ENCODE measurements around the gene FLT4. TPM values are rescaled to one million over a fixed set of nuclear protein-coding genes. Genes with fewer than 3 reads are reported as not detected.
A peak's percentile ranks its signal among the peaks of the same experiment; 100 is the strongest.

The FLT4 gene
- total and polyA plus RNA-seq, 7 donors, result 1.7 to 7.3 (median 3.5) TPM

DNA sequence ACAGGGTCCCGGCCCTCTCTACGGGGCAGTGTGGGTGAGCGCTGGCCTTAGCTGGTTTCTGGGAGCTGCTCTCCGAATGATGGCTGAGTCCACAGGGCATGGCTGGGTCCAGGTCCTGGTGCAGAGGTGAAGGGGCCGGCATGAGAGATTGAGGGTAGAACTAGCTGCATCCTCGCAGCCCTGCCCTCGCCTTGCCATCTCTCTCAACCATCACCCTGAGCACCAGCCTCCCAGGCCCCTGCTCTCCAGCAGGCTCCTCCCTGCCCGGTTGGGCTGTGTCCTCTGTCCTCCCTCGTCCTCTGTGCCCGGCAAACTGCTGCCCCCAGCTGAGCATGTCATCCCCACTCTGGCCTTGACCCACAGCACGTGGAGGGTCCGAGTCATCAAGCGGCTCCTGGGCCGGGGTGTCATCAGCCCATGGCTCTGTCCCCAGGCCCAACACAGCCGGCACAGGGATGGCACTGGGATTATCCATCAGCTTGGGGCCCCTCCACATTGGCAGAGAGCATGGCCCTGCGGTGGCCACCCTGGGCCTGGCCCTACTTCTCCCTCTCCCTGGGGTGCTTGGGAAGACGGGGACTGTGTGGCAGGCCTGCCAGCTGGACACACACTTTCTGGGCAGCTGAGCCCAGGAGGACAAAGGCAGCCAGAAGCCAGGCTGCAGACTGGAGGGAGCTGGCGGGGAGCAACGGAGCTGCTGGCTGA, 8.4 kb downstream of the FLT4 start:
- H3K36me3 ChIP-seq (ENCODE audit: insufficient read depth in 1 of 2, low read depth in 1 of 2), result no peaks in the 10 kb centered on the region
- no peaks in the 10 kb centered on the region for H3K9me3 ChIP-seq
- TF ChIP-seq, protein P1, sequence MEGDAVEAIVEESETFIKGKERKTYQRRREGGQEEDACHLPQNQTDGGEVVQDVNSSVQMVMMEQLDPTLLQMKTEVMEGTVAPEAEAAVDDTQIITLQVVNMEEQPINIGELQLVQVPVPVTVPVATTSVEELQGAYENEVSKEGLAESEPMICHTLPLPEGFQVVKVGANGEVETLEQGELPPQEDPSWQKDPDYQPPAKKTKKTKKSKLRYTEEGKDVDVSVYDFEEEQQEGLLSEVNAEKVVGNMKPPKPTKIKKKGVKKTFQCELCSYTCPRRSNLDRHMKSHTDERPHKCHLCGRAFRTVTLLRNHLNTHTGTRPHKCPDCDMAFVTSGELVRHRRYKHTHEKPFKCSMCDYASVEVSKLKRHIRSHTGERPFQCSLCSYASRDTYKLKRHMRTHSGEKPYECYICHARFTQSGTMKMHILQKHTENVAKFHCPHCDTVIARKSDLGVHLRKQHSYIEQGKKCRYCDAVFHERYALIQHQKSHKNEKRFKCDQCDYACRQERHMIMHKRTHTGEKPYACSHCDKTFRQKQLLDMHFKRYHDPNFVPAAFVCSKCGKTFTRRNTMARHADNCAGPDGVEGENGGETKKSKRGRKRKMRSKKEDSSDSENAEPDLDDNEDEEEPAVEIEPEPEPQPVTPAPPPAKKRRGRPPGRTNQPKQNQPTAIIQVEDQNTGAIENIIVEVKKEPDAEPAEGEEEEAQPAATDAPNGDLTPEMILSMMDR (IDR thresholded peaks at IDR 0.05), result no peak
- H3K27ac ChIP-seq, result no peak overlapping the region
- ATAC-seq (no peak), DNase-seq (peak in 1 of 2 donors; percentile 5)
- H3K4me3 ChIP-seq, result no peak overlapping the region
- H3K27me3 ChIP-seq (ENCODE audit: insufficient read depth in 3 of 3, low read length in 2 of 3), result peaks cover 0 to 32% (median 3%) of the 10 kb centered on the region in 3 donors
- no peaks in the 10 kb centered on the region for H3K4me1 ChIP-seq
- intact Hi-C loops (cut with DNase I), result no loop called here
- WGBS, 3 donors, result 55 to 62% (median 60%) methylated on average over 19 of the region's 19 CpGs

DNA sequence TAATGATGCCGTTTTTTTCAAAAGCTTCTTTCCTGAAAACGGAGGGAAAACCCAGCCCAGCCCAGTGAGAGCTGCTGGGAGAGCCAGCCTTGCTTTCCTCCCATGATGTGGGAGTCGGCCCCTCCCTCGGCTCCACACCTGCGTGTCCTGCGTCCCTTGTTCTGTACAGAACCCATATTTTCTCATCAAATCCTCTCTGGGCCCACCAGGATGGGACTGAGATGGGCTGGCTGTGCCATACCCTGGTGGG, 8.9 kb downstream of the FLT4 start:
- Histone ChIP-seq H3K4me1 (no peaks in the 10 kb centered on the region), H3K4me3 (no peak overlapping the region), H3K9me3 (no peaks in the 10 kb centered on the region), H3K27me3 (ENCODE audit: insufficient read depth in 3 of 3, low read length in 2 of 3) (peaks cover 0 to 28% (median 3%) of the 10 kb centered on the region in 3 donors), H3K27ac (no peak overlapping the region), H3K36me3 (ENCODE audit: insufficient read depth in 1 of 2, low read depth in 1 of 2) (no peaks in the 10 kb centered on the region)
- ATAC-seq (no peak), DNase-seq (no peak)
- intact Hi-C loops (cut with DNase I), result no loop called here
- 57 to 59% (median 58%) methylated on average over 6 of the region's 6 CpGs for WGBS, 3 donors
- TF ChIP-seq, protein P1 (IDR thresholded peaks at IDR 0.05), result no peak

DNA sequence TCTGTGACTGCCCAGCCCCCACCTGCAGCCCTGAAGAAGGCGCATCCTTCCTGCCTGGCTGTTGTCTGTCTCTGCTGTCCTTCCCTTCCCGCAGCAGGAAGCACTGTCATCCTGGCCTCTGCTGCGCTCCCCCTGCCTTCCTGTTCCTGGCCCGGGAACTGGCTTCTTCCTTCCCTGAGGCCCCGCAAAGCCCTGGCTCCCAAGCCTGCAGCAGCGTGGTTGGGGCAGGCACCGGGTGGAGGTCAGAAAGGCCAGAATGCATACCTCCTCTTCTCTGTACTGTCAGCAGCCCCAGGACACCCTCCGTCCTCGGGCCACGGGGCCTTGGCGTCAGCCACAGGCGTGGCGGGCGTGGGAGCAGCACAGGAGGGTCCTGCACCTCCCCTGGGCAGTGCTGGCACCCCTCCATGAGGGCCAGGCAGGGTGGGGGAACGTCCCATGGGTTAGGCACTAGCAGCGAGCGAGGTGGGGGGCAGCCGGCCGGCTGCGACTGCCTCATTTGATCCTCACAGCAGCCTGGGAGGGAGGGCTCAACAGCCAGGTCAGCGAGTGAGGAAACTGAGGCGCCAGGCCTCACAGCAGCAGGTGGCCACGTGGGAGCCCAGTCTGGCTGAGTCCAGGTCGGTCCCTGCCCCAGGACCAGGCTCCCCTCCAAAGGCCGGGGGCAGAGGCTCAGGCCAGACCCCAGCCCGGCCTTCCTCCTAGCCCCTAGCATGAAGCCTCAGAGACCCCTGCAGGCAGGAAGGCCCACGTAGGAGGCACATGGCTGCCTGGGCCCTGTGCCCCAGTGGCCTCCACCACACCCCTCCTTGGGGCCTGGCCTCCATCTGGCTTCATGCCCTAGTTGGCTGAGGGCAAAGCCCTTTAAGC, 9.4 kb downstream of the FLT4 start:
- TF ChIP-seq, protein P1 (IDR thresholded peaks at IDR 0.05), result no peak
- Histone ChIP-seq H3K36me3 (ENCODE audit: insufficient read depth in 1 of 2, low read depth in 1 of 2) (no peaks in the 10 kb centered on the region), H3K4me1 (no peaks in the 10 kb centered on the region), H3K27ac (no peak overlapping the region), H3K27me3 (ENCODE audit: insufficient read depth in 3 of 3, low read length in 2 of 3) (peaks cover 0 to 23% (median 3%) of the 10 kb centered on the region in 3 donors), H3K9me3 (no peaks in the 10 kb centered on the region), H3K4me3 (no peak overlapping the region)
- intact Hi-C loops (cut with DNase I), result no loop called here
- no peak for ATAC-seq
- WGBS, 3 donors, result 63 to 70% (median 68%) methylated on average over 27 of the region's 27 CpGs
- DNase-seq, result peak in 1 of 2 donors; percentile 13

DNA sequence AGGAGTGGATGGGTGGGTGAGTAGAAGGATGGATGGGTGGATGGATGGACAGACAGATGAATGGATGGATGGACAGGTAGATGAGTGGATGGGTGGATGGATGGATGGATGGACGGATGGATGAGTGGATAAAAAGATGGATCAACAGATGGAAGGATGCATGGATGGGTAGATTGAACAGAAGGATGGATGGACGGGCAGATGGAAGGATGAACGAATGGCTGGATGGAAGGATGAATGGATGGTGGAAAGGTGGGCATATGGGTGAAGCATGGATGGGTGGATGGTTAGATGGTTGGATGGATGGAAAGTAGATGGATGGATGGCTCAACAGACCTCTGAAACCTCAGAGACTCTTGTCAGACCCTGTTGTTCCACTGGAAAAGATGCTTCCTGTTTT, 10.1 kb downstream of the FLT4 start:
- WGBS, 3 donors, result 60 to 63% (median 63%) methylated on average over 3 of the region's 3 CpGs
- TF ChIP-seq, protein P1 (IDR thresholded peaks at IDR 0.05), result no peak
- intact Hi-C loops (cut with DNase I), result no loop called here
- Histone ChIP-seq H3K4me1 (no peaks in the 10 kb centered on the region), H3K4me3 (no peak overlapping the region), H3K36me3 (ENCODE audit: insufficient read depth in 1 of 2, low read depth in 1 of 2) (no peaks in the 10 kb centered on the region), H3K27me3 (ENCODE audit: insufficient read depth in 3 of 3, low read length in 2 of 3) (peaks cover 0 to 17% (median 0%) of the 10 kb centered on the region in 3 donors), H3K9me3 (no peaks in the 10 kb centered on the region), H3K27ac (no peak overlapping the region)
- no peak for DNase-seq
- no peak for ATAC-seq
